Activated CD8-positive, alpha-beta T cell treated with anti-CD3 and anti-CD28 coated beads for 36 hours (primary cell): ENCODE measurements around the gene CHST3. TPM values are rescaled to one million over a fixed set of nuclear protein-coding genes. Genes with fewer than 3 reads are reported as not detected.

Experiments used
- ATAC-seq: fragments of 200-7000 bp; cut with Tn5 transposase; one replicate; pipeline ENCODE4 v1.10.0; 2021; ENCODE audit warnings: mild to moderate bottlenecking, moderate library complexity
- CTCF ChIA-PET: fragments of 350-600 bp; sonication (Branson Sonifier 250); formaldehyde crosslinking; loops from one replicate; lab custom pipeline; 2021; ENCODE audit warnings: antibody characterized with exemption; lab: Charles Lee
- POLR2A ChIA-PET: fragments of 350-600 bp; sonication (Branson Sonifier 250); formaldehyde crosslinking; loops from one replicate; lab custom pipeline; 2021; ENCODE audit warnings: antibody characterized with exemption; lab: Charles Lee
- DNase-seq: peaks from one replicate; pipeline ENCODE4 v3.0.0-alpha.2; 2020
- H3K27ac Mint-ChIP-seq: one replicate; pipeline ENCODE4 v1.8.0; 2021; ENCODE audit warnings: mild to moderate bottlenecking, mixed read lengths
- H3K27me3 Mint-ChIP-seq: one replicate; pipeline ENCODE4 v1.8.0; 2021; ENCODE audit warnings: mixed read lengths
- H3K36me3 Mint-ChIP-seq: one replicate; pipeline ENCODE4 v1.8.0; 2021; ENCODE audit warnings: low read depth, mixed read lengths
- H3K4me1 Mint-ChIP-seq: one replicate; pipeline ENCODE4 v1.8.0; 2021; ENCODE audit warnings: low read depth, mixed read lengths
- H3K4me3 Mint-ChIP-seq: one replicate; pipeline ENCODE4 v1.8.0; 2021; ENCODE audit warnings: mild to moderate bottlenecking, moderate library complexity, mixed read lengths
- H3K9me3 Mint-ChIP-seq: one replicate; pipeline ENCODE4 v1.8.0; 2021; ENCODE audit warnings: mixed read lengths
- CTCF ChIP-seq: fragments of 200-600 bp; IDR thresholded peaks from one replicate; pipeline ENCODE4 v1.8.0; 2022; ENCODE audit warnings: antibody characterized with exemption, mild to moderate bottlenecking
- intact Hi-C: fragments of 100-400 bp; cut with micrococcal nuclease; formaldehyde crosslinking; loops from one replicate; pipeline ENCODE4 v1.10.0; 2022
- total RNA-seq, 2 experiments: library from RNA; stranded (reverse); gene quantifications; one replicate each; pipeline ENCODE4 v1.2.3, GENCODE V29; 2021

Gene CHST3
- total RNA-seq, 2 experiments from 2014 or later, result 0.20 to 0.36 TPM

GRCh38 chr10:72049969-72050781 is 86.0 kb downstream of the CHST3 start:
- H3K4me1 Mint-ChIP-seq, result peaks cover 19% of the 10 kb centered on the region
- H3K36me3 Mint-ChIP-seq, result no peaks in the 10 kb centered on the region
- no peak overlapping the region for H3K4me3 Mint-ChIP-seq
- CTCF ChIA-PET, result interaction anchor here (0.5 to 7.7 kb wide), 16 partner anchors 10 to 383 kb away, joined by 3 to 129 read pairs (median 8); partner anchors contain the start of gene ASCC1
- H3K9me3 Mint-ChIP-seq, result no peaks in the 10 kb centered on the region
- TF ChIP-seq CTCF, result no peak
- ATAC-seq (no peak), DNase-seq (no peak)
- intact Hi-C loops, result loop anchor here (5.0 kb wide), 1 partner anchor 153 kb away; no protein-coding TSS in a partner anchor
- POLR2A ChIA-PET, result interaction anchor here (0.6 to 1.5 kb wide), 5 partner anchors 10 to 320 kb away, joined by 3 to 5 read pairs (median 3); no protein-coding TSS in a partner anchor
- no peak overlapping the region for H3K27ac Mint-ChIP-seq
- no peaks in the 10 kb centered on the region for H3K27me3 Mint-ChIP-seq

DNA sequence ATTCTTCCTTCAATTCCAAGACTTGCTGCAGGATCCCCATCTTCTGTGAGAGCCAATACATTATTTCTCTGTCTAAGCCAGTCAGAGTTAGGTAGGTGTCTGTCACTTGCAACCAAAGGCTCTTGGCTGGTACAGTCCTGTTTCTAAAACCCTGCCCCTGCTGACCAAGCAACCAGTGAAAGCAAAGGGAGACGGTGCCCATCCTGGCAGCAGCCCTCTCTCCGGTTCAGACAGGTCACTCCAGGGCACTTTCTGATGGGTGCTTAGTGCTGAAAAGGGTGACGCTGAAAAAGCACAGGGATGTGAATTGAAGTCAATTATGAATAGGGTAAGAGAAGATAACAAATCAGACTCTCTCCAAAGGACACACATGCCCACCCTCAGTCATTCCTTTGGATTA is 86.7 kb downstream of the CHST3 start:
- no peaks in the 10 kb centered on the region for H3K36me3 Mint-ChIP-seq
- no peak for ATAC-seq
- no peak for DNase-seq
- no peak for TF ChIP-seq CTCF
- intact Hi-C loops, result no loop called here
- no peak overlapping the region for H3K27ac Mint-ChIP-seq
- CTCF ChIA-PET, result interaction anchor here (1.2 to 7.7 kb wide), 6 partner anchors 9 to 289 kb away, joined by 3 to 129 read pairs (median 44); no protein-coding TSS in a partner anchor
- POLR2A ChIA-PET, result interaction anchor here (1.5 kb wide), 1 partner anchor 9 kb away, joined by 5 read pairs; no protein-coding TSS in a partner anchor
- H3K9me3 Mint-ChIP-seq, result no peaks in the 10 kb centered on the region
- no peak overlapping the region for H3K4me3 Mint-ChIP-seq
- peaks cover 19% of the 10 kb centered on the region for H3K4me1 Mint-ChIP-seq
- no peaks in the 10 kb centered on the region for H3K27me3 Mint-ChIP-seq

GRCh38 chr10:72053690-72054089 is 89.5 kb downstream of the CHST3 start:
- no peak for DNase-seq
- Mint-ChIP-seq H3K4me3 (no peak overlapping the region), H3K27ac (no peak overlapping the region), H3K9me3 (no peaks in the 10 kb centered on the region), H3K27me3 (no peaks in the 10 kb centered on the region), H3K4me1 (peaks cover 23% of the 10 kb centered on the region), H3K36me3 (no peaks in the 10 kb centered on the region)
- POLR2A ChIA-PET, result interaction anchor here (0.6 to 1.3 kb wide), 2 partner anchors 291 to 321 kb away, joined by 3 to 4 read pairs; no protein-coding TSS in a partner anchor
- intact Hi-C loops, result no loop called here
- ATAC-seq, result no peak
- CTCF ChIA-PET, result interaction anchor here (0.9 kb wide), 1 partner anchor 284 kb away, joined by 3 read pairs; no protein-coding TSS in a partner anchor
- TF ChIP-seq CTCF, result no peak

DNA sequence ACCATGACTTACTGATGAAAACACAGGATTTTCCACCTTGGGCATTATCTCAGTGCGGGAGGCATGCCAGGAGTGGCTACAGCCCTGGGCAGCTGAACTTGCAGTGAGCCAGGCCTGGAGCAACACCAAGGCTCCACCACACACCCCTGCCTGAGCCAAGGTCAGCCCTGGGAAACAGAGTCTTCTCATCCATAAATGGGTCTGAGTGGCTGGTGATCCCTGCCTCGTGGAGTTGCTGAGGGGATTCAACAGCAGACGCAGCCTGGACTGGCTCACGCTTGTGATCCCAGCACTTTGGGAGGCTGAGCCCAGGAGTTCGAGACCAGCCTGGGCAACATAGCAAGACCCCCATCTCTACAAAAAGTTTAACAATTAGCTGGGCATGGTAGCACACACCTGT is 91.9 kb downstream of the CHST3 start:
- H3K4me1 Mint-ChIP-seq, result peaks cover 31% of the 10 kb centered on the region
- no peak overlapping the region for H3K27ac Mint-ChIP-seq
- H3K9me3 Mint-ChIP-seq, result no peaks in the 10 kb centered on the region
- CTCF ChIA-PET, result interaction anchor here (1.7 kb wide), 1 partner anchor 281 kb away, joined by 6 read pairs; no protein-coding TSS in a partner anchor
- DNase-seq, result no peak
- H3K27me3 Mint-ChIP-seq, result no peaks in the 10 kb centered on the region
- intact Hi-C loops, result no loop called here
- H3K4me3 Mint-ChIP-seq, result no peak overlapping the region
- peaks cover 3% of the 10 kb centered on the region for H3K36me3 Mint-ChIP-seq
- POLR2A ChIA-PET, result no interaction called here
- no peak for TF ChIP-seq CTCF
- ATAC-seq, result no peak
